ENCODE measurements around the gene NCOR2.

NCOR2 gene

GRCh38 chr12:124566997-124567672 lies at the start of gene NCOR2:
Gene NCOR2, minus strand, starts transcription at chr12:124567612. Its CDS starts 72,361 bp downstream, at chr12:124495251.
- no peak for DNase-seq (ENCODE audit: low read depth, low spot score)

DNA sequence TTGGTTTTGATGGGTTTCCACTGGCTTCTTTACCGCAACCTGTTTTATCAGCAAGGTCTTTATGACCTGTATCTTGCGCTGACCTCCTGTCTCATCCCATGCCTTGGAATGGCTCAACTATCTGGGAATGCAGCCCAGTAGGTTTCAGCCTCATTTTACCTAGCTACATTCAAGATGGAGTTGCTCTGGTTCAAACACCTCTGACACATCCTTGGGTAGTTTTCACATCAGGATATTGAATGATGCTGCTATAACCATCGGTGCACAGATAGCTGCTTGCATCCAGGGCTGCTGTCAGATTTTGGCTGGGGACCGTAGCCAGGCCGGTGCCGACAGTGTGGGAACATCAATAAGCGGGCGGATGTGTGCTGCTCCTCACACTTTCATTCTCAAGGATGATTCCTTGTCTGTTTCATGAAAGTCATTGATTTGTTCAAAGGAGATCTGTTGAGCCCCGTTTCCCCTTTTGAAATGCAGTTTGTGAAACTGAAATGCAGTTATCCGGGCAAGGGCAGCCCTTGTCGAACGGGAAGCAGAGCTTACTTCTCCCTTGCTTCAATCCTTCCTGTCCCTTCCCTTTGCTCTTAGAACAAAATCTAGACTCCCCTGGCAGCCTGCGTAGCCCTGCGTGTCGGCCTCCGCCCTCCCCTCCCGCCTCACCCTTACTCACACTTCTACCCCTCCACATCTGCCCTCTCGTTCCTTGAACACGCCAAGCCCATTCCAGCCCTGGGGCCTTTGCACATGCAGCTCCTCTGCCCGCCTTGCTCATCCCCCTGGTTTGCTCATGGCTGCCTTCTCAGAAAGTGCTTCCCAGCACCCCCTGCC lies 49.2 kb upstream of the NCOR2 start:
- DNase-seq (ENCODE audit: low read depth, low spot score), result no peak

DNA sequence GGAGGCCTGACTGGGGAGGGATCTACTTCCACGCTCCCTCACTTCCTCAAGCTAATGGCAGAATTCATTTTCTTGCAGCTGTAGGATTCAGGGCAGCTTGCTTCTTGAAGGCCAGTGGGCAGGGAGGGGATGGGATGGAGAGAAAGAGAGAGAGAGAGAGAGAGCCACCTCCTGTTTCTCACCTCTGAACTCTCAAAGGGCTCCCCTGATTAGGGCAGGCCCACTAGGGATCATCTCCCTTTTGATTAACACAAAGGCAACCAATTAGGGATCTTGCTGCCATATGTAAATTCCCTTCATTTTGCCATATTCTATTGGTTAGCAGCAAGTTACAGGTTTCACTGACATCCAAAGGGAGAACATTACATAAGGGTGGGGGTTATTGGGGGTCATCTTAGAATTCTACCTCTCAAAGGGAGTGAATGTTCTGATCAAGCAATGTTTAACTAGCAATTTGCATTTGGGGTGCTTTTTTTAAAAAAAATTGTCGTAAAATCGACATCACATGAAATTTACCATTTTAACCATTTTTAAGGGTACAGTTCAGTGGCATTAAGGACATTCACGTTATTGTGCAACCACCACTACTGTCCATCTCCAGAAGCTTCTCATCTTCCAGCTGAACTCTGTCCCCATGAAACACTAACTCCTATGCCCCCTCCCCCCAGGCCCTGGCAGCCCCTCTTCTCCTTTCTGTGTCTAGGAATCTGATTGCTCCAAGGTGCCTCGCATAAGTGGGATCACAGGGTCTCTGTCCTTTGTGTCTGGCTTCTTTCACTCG lies 47.3 kb upstream of the NCOR2 start:
- no peak for DNase-seq (ENCODE audit: low read depth, low spot score)

- no peak for DNase-seq (ENCODE audit: low read depth, low spot score)
Measured at GRCh38 chr12:124613151-124613585, 45.8 kb upstream of the NCOR2 start.

- DNase-seq (ENCODE audit: low read depth, low spot score), result no peak
Measured at GRCh38 chr12:124612410-124612680, 44.9 kb upstream of the NCOR2 start.

DNA sequence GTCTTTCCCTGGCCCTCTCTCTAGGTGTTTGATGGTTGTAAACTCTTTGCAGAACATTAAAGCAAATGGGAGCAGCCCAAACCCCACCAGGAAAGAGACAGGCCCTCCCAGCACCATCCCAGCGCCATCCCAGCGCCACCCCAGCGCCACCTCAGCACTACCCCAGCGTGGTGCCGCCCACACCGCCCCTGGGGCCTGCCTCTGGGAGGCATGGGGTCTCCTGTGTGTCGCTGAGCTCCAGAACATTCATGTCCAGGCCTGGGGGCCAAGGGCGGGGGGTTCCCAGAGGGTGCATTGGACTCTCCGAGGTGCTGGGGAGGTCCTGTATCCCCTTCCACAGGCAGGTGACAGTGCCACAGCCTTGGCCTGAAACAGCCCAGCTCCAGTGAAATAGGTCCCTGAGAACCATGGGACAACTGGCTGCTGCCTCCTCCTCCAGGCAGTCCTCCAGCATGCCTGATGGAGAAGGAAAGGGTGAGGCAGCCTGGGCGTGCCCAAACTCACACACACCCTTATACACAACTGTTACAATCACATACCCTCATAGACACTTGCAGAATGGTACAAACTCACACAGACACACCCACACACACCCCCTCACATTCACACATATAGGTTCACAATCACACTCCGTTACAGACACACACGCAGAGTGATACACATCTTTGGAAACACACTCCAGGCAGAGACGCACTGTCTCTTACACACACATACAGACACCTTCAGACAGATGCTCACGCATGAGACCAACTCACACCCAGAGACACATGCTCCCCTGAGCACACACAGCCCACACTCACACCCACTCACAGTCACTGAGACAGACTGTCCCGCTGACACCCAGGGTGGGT lies 44.4 kb upstream of the NCOR2 start:
- DNase-seq (ENCODE audit: low read depth, low spot score), result no peak

GRCh38 chr12:124610629-124611558 lies 43.5 kb upstream of the NCOR2 start:
- DNase-seq (ENCODE audit: low read depth, low spot score), result no peak

DNA sequence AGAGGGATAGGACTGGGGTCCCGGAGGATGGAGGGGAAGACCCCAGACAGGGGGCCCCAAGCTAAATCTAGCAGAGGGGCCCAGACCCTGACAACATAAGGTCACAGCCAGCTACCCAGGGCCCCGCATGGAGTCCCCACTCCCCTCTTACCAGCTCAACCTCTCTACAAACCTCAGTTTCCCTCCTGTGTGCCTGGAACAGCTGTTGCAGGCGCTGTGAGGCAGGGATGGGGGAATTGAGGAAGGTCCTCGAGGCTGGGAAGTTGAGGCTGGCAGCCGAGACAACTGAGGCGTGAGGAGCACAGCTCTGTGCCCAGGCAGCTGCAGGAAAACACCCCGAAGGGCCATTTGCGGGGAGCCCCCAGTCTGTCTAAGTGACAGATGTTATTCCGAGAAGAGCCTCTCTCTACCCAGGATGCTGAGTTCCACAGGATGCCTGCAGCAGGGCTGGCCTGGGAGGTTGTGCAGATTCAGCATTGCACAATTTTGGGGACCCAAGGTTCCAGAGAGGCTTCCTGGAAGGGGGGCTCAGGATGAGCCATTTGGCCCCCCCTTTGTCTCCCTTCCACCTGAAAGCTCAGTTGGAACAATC lies 42.7 kb upstream of the NCOR2 start:
- no peak for DNase-seq (ENCODE audit: low read depth, low spot score)

GRCh38 chr12:124609041-124609989 lies 41.9 kb upstream of the NCOR2 start:
- DNase-seq (ENCODE audit: low read depth, low spot score), result no peak

DNA sequence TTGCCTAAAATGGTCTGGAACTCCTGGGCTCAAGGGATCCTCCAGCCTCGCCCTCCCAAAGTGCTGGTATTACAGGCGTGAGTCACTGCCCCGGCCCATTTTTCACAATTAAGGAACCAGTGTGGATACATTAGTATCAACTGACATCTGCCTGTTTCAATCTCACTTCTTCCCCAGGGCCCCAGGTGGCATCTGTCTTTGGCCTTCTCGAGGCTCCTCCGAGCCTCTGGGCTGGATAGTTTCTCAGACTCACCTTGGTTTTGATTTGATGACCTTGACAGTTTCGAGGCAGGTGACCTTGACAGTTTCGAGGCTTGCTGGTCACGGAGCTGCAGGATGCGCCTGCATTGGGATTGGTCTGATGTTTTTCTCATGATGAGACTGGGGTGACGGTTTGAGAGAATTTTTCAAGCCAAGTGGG lies 41.0 kb upstream of the NCOR2 start:
- no peak for DNase-seq (ENCODE audit: low read depth, low spot score)

GRCh38 chr12:124607681-124608425 lies 40.4 kb upstream of the NCOR2 start:
- no peak for DNase-seq (ENCODE audit: low read depth, low spot score)

DNA sequence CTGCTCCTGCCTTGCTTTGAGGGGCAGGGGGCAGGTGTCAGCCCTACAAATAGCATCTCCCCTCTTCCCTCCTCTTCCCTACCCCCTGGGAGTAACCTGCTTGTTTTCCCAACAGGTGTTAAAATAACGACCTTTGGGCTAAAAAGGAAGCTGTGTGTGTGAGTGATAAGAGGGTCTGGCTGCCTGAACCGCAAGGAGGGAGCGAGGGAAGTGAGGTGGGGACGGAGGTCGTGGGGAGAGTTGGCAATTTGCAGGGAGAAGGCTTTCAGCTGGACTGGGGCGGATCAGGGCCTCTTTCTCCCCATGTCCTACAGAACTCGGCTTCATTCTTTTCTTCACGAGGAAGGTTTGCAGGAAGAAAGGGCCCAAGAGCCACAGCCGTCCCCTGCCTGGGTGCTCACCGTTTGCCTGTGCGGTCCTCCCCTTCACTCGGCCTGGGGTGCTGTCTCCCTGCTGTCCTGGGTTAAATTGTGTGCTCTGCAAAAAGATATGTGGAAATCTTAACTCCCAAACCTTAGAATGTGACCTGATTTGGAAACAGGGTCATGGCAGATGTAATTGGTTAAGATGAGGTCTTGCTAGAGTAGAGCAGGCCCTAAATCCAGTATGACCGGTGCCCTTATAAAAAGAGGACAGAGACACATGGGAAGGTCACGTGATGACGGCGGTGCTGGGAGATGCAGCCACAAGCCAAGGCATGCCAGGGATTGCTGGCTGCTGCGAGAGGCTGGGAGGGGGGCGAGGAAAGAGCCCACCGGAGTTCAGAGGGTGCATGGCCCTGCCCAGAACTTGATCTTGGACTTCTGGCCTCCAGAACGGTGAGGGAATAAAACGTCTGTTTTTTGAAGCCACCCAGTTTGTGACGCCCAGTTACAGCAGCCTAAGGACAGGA lies 38.7 kb upstream of the NCOR2 start:
- no peak for DNase-seq (ENCODE audit: low read depth, low spot score)

DNA sequence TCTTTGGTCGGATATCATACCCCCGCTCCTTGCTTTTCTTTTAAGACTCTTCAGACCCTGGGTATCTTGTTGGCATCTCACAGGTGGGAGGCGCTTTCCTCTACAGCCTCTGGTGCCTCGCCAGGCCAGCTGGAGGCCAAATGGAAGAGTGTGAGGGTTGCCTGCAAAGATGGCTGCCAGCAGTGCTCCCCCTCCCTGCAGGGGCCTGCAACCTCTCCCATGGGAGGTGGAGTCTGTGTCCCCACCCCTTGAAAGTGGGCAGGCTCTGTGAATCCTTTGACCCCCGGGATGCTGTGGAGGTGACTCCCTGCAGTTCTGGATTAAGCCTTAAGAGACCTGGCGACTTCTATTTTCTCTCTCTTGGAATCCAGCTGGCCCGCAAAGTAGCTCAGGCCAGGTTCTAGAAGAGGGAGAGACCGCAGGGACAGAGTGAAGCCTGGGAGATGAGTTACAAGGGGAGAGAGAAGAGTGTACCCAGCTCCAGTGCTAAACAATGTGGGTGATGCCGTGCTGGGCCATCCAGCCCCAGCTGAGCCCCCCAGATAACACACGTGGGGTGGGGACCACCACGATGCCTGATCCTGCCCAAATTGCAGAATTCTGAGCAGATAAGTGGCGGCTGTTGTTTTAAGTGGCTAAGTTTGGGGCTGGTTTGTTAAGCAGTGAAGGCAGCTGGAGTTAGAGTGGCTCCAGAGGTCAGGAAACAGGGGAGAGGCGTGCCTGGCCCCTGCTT lies 37.9 kb upstream of the NCOR2 start:
- DNase-seq (ENCODE audit: low read depth, low spot score), result no peak

- DNase-seq (ENCODE audit: low read depth, low spot score), result no peak
Measured at GRCh38 chr12:124604264-124604680, 36.9 kb upstream of the NCOR2 start.

GRCh38 chr12:124603831-124604251 lies 36.4 kb upstream of the NCOR2 start:
- no peak for DNase-seq (ENCODE audit: low read depth, low spot score)

DNA sequence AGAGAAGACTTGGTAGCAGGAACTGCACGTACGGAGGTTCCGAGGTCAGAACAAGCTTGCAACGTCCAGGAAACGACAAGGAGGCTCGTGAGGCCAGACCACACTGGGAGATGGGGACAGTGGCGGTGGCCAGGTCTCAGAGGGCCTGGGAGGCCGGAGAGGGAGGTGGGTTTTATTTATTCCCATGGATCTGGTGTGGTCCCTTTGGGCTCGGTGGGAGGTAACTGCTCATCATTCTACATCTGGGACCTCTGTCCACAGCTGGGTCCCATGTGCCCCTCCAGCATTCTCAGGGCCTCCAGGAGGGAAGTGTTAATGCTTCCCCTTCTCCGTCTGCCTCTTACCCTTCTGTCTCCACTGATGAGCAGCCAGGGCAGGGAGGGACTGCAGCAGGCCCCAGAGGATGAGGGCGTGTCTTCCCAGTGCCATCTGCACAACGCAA lies 35.7 kb upstream of the NCOR2 start:
- DNase-seq (ENCODE audit: low read depth, low spot score), result no peak
